Measurements from ENCODE around the gene LSAMP.

- peak; percentile 100 for TF ChIP-seq CTCF (conservative IDR thresholded peaks at IDR 0.05; ENCODE audit: low read depth, low read length)
- TF ChIP-seq EZH2 (IDR thresholded peaks at IDR 0.05; ENCODE audit: low read length, unreplicated experiment): no peak
- TF ChIP-seq EZH2phosphoT487 (IDR thresholded peaks at IDR 0.05; ENCODE audit: borderline replicate concordance, low read length): no peak
These were observed 625.4 kb downstream of the LSAMP start for GRCh38 chr3:115819785-115820384.

Data from PC-3 (cell line).